Activated T-helper 1 cell treated with Interleukin-2 at 50 U/mL for 16 hours (primary cell): ENCODE data around the gene FRMD4B.

Experiments used
- DNase-seq: peaks from one replicate; pipeline ENCODE4 v3.0.0-alpha.2; 2020; ENCODE audit warnings: low read depth

The FRMD4B gene

GRCh38 chr3:69174871-69175737, 210.8 kb downstream of the FRMD4B start:
- no peak for DNase-seq

- DNase-seq, result no peak
Measured at GRCh38 chr3:69174445-69174844, 211.4 kb downstream of the FRMD4B start.

GRCh38 chr3:69172058-69172457, 213.8 kb downstream of the FRMD4B start:
- no peak for DNase-seq

- DNase-seq, result no peak
Measured at GRCh38 chr3:69166446-69166845, 219.4 kb downstream of the FRMD4B start.

GRCh38 chr3:69165744-69166143, 220.1 kb downstream of the FRMD4B start:
- DNase-seq, result no peak

GRCh38 chr3:69164296-69164695, 221.6 kb downstream of the FRMD4B start:
- DNase-seq, result no peak

- no peak for DNase-seq
Measured at GRCh38 chr3:69162308-69162980, 223.4 kb downstream of the FRMD4B start.

- no peak for DNase-seq
Measured at GRCh38 chr3:69161587-69162307, 224.1 kb downstream of the FRMD4B start.

- DNase-seq, result no peak
Measured at GRCh38 chr3:69160525-69160924, 225.4 kb downstream of the FRMD4B start.

- no peak for DNase-seq
Measured at GRCh38 chr3:69160107-69160506, 225.8 kb downstream of the FRMD4B start.

GRCh38 chr3:69149586-69149985, 236.3 kb downstream of the FRMD4B start:
- DNase-seq, result no peak

- DNase-seq, result no peak
Measured at GRCh38 chr3:69145688-69146087, 240.2 kb downstream of the FRMD4B start.

GRCh38 chr3:69144631-69145245, 241.2 kb downstream of the FRMD4B start:
- DNase-seq, result no peak

GRCh38 chr3:69143612-69144011, 242.3 kb downstream of the FRMD4B start:
- no peak for DNase-seq

- no peak for DNase-seq
Measured at GRCh38 chr3:69142797-69143454, 243.0 kb downstream of the FRMD4B start.

- DNase-seq, result no peak
Measured at GRCh38 chr3:69142090-69142489, 243.8 kb downstream of the FRMD4B start.

GRCh38 chr3:69141313-69141712, 244.6 kb downstream of the FRMD4B start:
- DNase-seq, result no peak

- DNase-seq, result no peak
Measured at GRCh38 chr3:69137412-69137811, 248.5 kb downstream of the FRMD4B start.

- DNase-seq, result no peak
Measured at GRCh38 chr3:69137005-69137404, 248.9 kb downstream of the FRMD4B start.

- no peak for DNase-seq
Measured at GRCh38 chr3:69130689-69131088, 255.2 kb downstream of the FRMD4B start.

- DNase-seq, result no peak
Measured at GRCh38 chr3:69129531-69129930, 256.4 kb downstream of the FRMD4B start.

- DNase-seq, result no peak
Measured at GRCh38 chr3:69128509-69128908, 257.4 kb downstream of the FRMD4B start.
